H54 (cell line): ENCODE results near the gene PCDHGA1.

Source experiments
- DNase-seq: peaks from one replicate; pipeline ENCODE4 v3.0.0; 2011; ENCODE audit warnings: low spot score, mixed read lengths; ENCODE audit not compliant: insufficient read length
- FAIRE-seq: peaks from 3 replicates; lab custom pipeline; 2011; peaks lifted over from hg19 to GRCh38; lab: Jason Lieb, UNC
- POLR2A ChIP-seq: IDR thresholded peaks from 2 replicates; pipeline ENCODE4 v1.6.1; 2011; ENCODE audit warnings: low read depth, mild to moderate bottlenecking, low read length

Gene PCDHGA1

DNA sequence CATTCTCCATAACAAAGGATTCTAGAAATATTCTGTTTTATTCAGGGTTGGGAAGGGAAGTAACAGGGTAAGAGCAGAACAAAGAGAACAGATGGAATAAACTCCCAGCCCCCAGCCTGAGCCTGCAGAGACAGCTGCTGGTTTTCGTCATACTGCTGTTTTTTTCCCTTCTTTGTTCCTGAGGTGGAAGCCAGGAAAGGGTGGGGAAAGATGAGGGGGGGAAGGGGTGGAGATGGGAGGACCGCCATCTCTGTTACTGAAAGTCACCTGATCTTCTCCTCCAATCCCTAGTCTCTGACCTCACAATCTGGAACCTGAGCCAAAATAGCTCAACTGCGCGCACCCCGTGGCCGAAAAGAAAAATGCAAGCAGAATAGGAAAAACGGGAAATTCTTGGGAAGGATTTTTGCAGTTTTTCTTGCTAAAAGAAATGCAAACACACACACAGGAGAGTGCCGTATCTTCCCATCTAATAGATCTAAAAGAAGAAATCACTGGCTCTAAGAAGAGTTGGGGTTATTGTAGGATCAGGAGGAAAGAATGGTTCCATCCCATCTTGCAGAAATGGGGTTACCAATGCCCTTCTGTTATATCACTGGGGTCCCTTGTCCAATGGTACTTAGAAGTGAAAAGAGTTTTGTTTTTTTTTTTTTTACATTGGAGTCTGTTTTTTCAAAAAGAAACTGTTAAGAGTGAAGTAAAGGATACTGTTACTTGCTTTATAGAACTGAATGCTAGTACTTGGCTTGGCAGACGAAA lies 230.6 kb downstream of the PCDHGA1 start:
- FAIRE-seq (peak; percentile 97), DNase-seq (peak; percentile 35)
- no peak for TF ChIP-seq POLR2A
